Measurements from ENCODE around the gene OR5V1. TPM values are rescaled to one million over a fixed set of nuclear protein-coding genes. Genes with fewer than 3 reads are reported as not detected.
"Not testable (repeated sequence)": the region's sequence is repeated elsewhere in the genome, so short reads cannot be mapped to it uniquely, and the experiment has no call there.

The OR5V1 gene
- total and polyA plus RNA-seq, 3 donors from 2014 or later: 0.53 to 1.4 TPM; not detected in 1

DNA sequence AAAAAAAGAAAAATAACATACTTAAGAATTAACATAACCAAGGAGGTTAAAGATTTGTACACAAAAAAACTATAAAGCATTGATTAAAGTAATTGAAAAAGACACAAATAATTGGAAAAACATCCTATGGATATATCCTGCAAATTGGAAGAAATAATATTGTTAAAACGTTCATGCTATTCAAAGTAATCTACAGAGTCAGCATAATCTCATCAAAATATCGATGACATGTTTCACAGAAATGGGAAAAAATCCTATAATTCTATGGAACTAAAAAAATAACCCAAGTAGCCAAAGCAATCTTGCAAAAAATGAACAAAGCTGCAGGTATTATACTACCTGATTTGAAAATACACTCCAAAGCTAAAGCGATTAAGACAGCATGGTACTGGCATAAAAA, 23.3 kb downstream of the OR5V1 start:
- Histone ChIP-seq H3K27me3 (no peaks in the 10 kb centered on the region), H3K4me3 (no peak overlapping the region), H3K4me1 (no peaks in the 10 kb centered on the region), H3K27ac (no peak overlapping the region), H3K36me3 (ENCODE audit: low read depth, missing control alignments) (no peaks in the 10 kb centered on the region), H3K9me3 (no peaks in the 10 kb centered on the region)
- no peak for DNase-seq
- no peak for TF ChIP-seq CTCF (IDR thresholded peaks at IDR 0.05)
- no peak for TF ChIP-seq POLR2A (IDR thresholded peaks at IDR 0.05)
- WGBS, 2 donors: 84 to 88% methylated on average over 3 of the region's 3 CpGs
- intact Hi-C loops (cut with DNase I; ENCODE audit: low total_unique reads): no loop called here

GRCh38 chr6:29336269-29336668, 32.4 kb downstream of the OR5V1 start:
- 82 to 83% methylated on average over 2 of the region's 2 CpGs for WGBS, 2 donors

DNA sequence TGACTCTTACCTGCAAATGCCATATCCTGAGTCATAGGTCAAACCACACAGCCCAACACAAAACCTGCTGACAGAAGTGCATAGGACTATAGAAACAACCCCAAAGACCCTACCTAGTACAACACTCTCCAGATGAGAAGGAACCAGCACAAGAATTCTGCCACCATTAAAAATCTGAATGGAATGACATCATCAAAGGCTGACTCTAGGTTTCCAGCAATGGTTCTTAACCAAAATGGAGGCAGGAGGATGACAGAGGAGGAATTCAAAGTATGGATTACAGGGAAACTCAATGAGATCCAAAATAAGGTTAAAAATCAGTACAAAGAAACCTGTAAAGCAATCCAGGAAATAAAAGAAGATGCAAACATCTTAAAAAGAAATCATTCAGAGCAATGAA, 36.0 kb downstream of the OR5V1 start:
- Histone ChIP-seq H3K4me1 (no peaks in the 10 kb centered on the region), H3K27ac (no peak overlapping the region), H3K27me3 (no peaks in the 10 kb centered on the region), H3K36me3 (ENCODE audit: low read depth, missing control alignments) (no peaks in the 10 kb centered on the region), H3K9me3 (no peaks in the 10 kb centered on the region), H3K4me3 (no peak overlapping the region)
- TF ChIP-seq POLR2A (IDR thresholded peaks at IDR 0.05) (no peak), CTCF (IDR thresholded peaks at IDR 0.05) (no peak)
- intact Hi-C loops (cut with DNase I; ENCODE audit: low total_unique reads): no loop called here
- no peak for DNase-seq

More at GRCh38 chr6:29336269-29336668, 32.4 kb downstream of the OR5V1 start:
- no peak overlapping the region for H3K27ac ChIP-seq
- TF ChIP-seq POLR2A (IDR thresholded peaks at IDR 0.05) (no peak), CTCF (IDR thresholded peaks at IDR 0.05) (no peak)
- H3K27me3 ChIP-seq: no peaks in the 10 kb centered on the region
- H3K4me3 ChIP-seq: no peak overlapping the region
- no peaks in the 10 kb centered on the region for H3K36me3 ChIP-seq (ENCODE audit: low read depth, missing control alignments)
- intact Hi-C loops (cut with DNase I; ENCODE audit: low total_unique reads): no loop called here
- H3K9me3 ChIP-seq: no peaks in the 10 kb centered on the region
- no peaks in the 10 kb centered on the region for H3K4me1 ChIP-seq
- DNase-seq: no peak

DNA sequence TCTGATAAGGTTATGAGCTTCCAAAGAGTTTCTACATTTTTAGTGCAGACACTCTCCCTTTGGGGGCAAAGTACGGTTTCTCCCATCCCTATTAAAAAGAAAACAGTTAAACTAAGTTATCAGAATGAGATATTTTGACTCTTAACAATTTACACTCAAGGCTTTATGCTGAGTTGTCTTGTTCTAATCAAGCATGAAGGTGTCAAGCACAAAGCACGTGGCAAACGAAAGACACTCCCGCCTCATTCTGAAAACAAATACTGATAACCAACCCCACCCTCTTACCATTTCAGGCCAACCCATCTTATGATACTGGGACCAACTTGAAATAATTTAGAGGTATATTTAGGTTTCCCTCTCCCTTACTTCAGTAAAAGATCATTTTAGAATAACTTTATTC, 42.9 kb downstream of the OR5V1 start:
- no peak for TF ChIP-seq POLR2A (IDR thresholded peaks at IDR 0.05)
- no peak for TF ChIP-seq CTCF (IDR thresholded peaks at IDR 0.05)
- no peaks in the 10 kb centered on the region for H3K9me3 ChIP-seq
- H3K27me3 ChIP-seq: no peaks in the 10 kb centered on the region
- no peaks in the 10 kb centered on the region for H3K4me1 ChIP-seq
- no peak overlapping the region for H3K27ac ChIP-seq
- no peaks in the 10 kb centered on the region for H3K36me3 ChIP-seq (ENCODE audit: low read depth, missing control alignments)
- intact Hi-C loops (cut with DNase I; ENCODE audit: low total_unique reads): no loop called here
- H3K4me3 ChIP-seq: no peak overlapping the region
- WGBS, 2 donors: 74 to 76% methylated on average over 4 of the region's 4 CpGs
- no peak for DNase-seq

DNA sequence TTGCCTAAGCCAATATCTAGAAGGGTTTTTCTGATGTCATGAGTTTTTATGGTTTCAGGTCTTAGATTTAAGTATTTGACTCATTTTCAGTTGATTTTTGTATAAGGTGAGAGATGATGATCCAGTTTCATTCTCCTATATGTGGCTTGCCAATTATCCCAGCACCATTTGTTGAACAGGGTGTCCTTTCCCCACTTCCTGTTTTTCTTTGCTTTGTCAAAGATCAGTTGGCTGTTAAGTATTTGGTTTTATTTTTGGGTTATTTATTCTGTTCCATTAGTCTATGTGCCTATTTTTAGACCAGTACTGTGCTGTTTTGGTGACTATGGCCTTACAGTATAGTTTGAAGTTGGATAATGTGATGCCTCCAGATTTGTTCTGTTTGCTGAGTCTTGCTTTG, 45.3 kb downstream of the OR5V1 start:
- H3K36me3 ChIP-seq (ENCODE audit: low read depth, missing control alignments); intact Hi-C loops (cut with DNase I; ENCODE audit: low total_unique reads); H3K4me3 ChIP-seq; H3K27ac ChIP-seq; DNase-seq; H3K4me1 ChIP-seq; H3K9me3 ChIP-seq; H3K27me3 ChIP-seq: not testable (repeated sequence)
